WTC11 (cell line): ENCODE measurements around the gene ARG2. TPM values are rescaled to one million over a fixed set of nuclear protein-coding genes. Genes with fewer than 3 reads are reported as not detected.

Source experiments
- ATAC-seq: fragments of 200-7000 bp; cut with Tn5 transposase; 2 replicates; pipeline ENCODE4 v1.10.0; 2021; ENCODE audit warnings: mild to moderate bottlenecking, moderate library complexity
- CTCF ChIA-PET: fragments of 300-600 bp; sonication (Branson Sonifier 250); formaldehyde crosslinking; loops from one replicate; lab custom pipeline; 2021; ENCODE audit warnings: antibody characterized with exemption; lab: Charles Lee
- POLR2A ChIA-PET: fragments of 350-600 bp; sonication (Branson Sonifier 250); formaldehyde crosslinking; loops from one replicate; lab custom pipeline; 2021; ENCODE audit warnings: antibody characterized with exemption; lab: Charles Lee
- DNase-seq: peaks from one replicate; pipeline ENCODE4 v3.0.0; 2021; ENCODE audit warnings: low spot score
- H3K27ac Mint-ChIP-seq: 2 replicates; pipeline ENCODE4 v1.8.0; 2021; ENCODE audit warnings: mixed read lengths
- H3K27me3 Mint-ChIP-seq: 2 replicates; pipeline ENCODE4 v1.8.0; 2021; ENCODE audit warnings: low read depth, mild to moderate bottlenecking, moderate library complexity, mixed read lengths
- H3K36me3 Mint-ChIP-seq: 2 replicates; pipeline ENCODE4 v1.8.0; 2021; ENCODE audit warnings: mixed read lengths
- H3K4me1 Mint-ChIP-seq: 2 replicates; pipeline ENCODE4 v1.8.0; 2022; ENCODE audit warnings: mixed read lengths
- H3K4me3 Mint-ChIP-seq: 2 replicates; pipeline ENCODE4 v1.8.0; 2021; ENCODE audit warnings: mild to moderate bottlenecking, moderate library complexity, mixed read lengths
- H3K9me3 Mint-ChIP-seq: 2 replicates; pipeline ENCODE4 v1.8.0; 2021; ENCODE audit warnings: mixed read lengths
- EMX1 ChIP-seq: fragments of 250-450 bp; sonication (Bioruptor Pico); IDR thresholded peaks from 2 replicates; pipeline ENCODE4 v1.8.0; 2021; ENCODE audit warnings: mild to moderate bottlenecking
- ETV6 ChIP-seq: sonication (generic); formaldehyde crosslinking; IDR thresholded peaks from 2 replicates; pipeline ENCODE4 v1.8.1; 2022; ENCODE audit warnings: mild to moderate bottlenecking, missing genetic modification reagents
- GTF2I ChIP-seq: fragments of 250-450 bp; sonication (Bioruptor Pico); conservative IDR thresholded peaks from 2 replicates; pipeline ENCODE4 v1.4.0; 2021; ENCODE audit warnings: mild to moderate bottlenecking
- KAT7 ChIP-seq: sonication (generic); formaldehyde crosslinking; IDR thresholded peaks from 2 replicates; pipeline ENCODE4 v1.8.1; 2023; ENCODE audit warnings: missing genetic modification reagents, mild to moderate bottlenecking, borderline replicate concordance
- SMAD4 ChIP-seq: sonication (generic); formaldehyde crosslinking; IDR thresholded peaks from 2 replicates; pipeline ENCODE4 v1.8.0; 2022; ENCODE audit warnings: mild to moderate bottlenecking, missing genetic modification reagents
- SP1 ChIP-seq: sonication (generic); formaldehyde crosslinking; conservative IDR thresholded peaks from 2 replicates; pipeline ENCODE4 v1.8.1; 2022; ENCODE audit warnings: missing genetic modification reagents
- TEAD1 ChIP-seq: sonication (generic); formaldehyde crosslinking; IDR thresholded peaks from 2 replicates; pipeline ENCODE4 v1.8.0; 2022; ENCODE audit warnings: mild to moderate bottlenecking, missing genetic modification reagents
- TP53 ChIP-seq: sonication (generic); formaldehyde crosslinking; IDR thresholded peaks from 2 replicates; pipeline ENCODE4 v1.8.1; 2023; ENCODE audit warnings: mild to moderate bottlenecking, missing genetic modification reagents
- ZNF219 ChIP-seq: sonication (generic); formaldehyde crosslinking; IDR thresholded peaks from 2 replicates; pipeline ENCODE4 v1.8.0; 2023; ENCODE audit warnings: missing genetic modification reagents, mild to moderate bottlenecking, borderline replicate concordance
- ZNF232 ChIP-seq: sonication (generic); formaldehyde crosslinking; IDR thresholded peaks from 2 replicates; pipeline ENCODE4 v1.8.0; 2022; ENCODE audit warnings: mild to moderate bottlenecking, missing genetic modification reagents
- ZNF317 ChIP-seq: sonication (generic); formaldehyde crosslinking; IDR thresholded peaks from 2 replicates; pipeline ENCODE4 v1.8.1; 2023; ENCODE audit warnings: low read depth, mild to moderate bottlenecking, moderate library complexity, missing genetic modification reagents, borderline replicate concordance
- ZNF396 ChIP-seq: fragments of 250-450 bp; sonication (Bioruptor Pico); IDR thresholded peaks from 2 replicates; pipeline ENCODE4 v1.8.0; 2021; ENCODE audit warnings: mild to moderate bottlenecking, moderate library complexity, borderline replicate concordance
- total RNA-seq: library from RNA; stranded (reverse); gene quantifications from 3 replicates; pipeline ENCODE4 v1.2.3, GENCODE V29; 2021
- TF ChIP-seq, protein P1 (sequence below): sonication (generic); formaldehyde crosslinking; IDR thresholded peaks from 2 replicates; pipeline ENCODE4 v1.8.0; 2023; ENCODE audit warnings: missing genetic modification reagents
- TF ChIP-seq, protein P2 (sequence below): sonication (generic); formaldehyde crosslinking; IDR thresholded peaks from 2 replicates; pipeline ENCODE4 v1.8.1; 2022; ENCODE audit warnings: mild to moderate bottlenecking, moderate library complexity, missing genetic modification reagents
- TF ChIP-seq, protein P3 (sequence below): sonication (generic); formaldehyde crosslinking; IDR thresholded peaks from 2 replicates; pipeline ENCODE4 v1.8.1; 2023; ENCODE audit warnings: mild to moderate bottlenecking, missing genetic modification reagents
- TF ChIP-seq, protein P4 (sequence below): fragments of 250-450 bp; sonication (Bioruptor Pico); IDR thresholded peaks from 2 replicates; pipeline ENCODE4 v1.8.0; 2021; ENCODE audit warnings: mild to moderate bottlenecking
- TF ChIP-seq, protein P5 (sequence below): fragments of 200-600 bp; IDR thresholded peaks from 2 replicates; pipeline ENCODE4 v1.8.0; 2022; ENCODE audit warnings: antibody characterized with exemption

The ARG2 gene
- total RNA-seq, 1 experiment from 2014 or later, result 29.8 TPM

DNA sequence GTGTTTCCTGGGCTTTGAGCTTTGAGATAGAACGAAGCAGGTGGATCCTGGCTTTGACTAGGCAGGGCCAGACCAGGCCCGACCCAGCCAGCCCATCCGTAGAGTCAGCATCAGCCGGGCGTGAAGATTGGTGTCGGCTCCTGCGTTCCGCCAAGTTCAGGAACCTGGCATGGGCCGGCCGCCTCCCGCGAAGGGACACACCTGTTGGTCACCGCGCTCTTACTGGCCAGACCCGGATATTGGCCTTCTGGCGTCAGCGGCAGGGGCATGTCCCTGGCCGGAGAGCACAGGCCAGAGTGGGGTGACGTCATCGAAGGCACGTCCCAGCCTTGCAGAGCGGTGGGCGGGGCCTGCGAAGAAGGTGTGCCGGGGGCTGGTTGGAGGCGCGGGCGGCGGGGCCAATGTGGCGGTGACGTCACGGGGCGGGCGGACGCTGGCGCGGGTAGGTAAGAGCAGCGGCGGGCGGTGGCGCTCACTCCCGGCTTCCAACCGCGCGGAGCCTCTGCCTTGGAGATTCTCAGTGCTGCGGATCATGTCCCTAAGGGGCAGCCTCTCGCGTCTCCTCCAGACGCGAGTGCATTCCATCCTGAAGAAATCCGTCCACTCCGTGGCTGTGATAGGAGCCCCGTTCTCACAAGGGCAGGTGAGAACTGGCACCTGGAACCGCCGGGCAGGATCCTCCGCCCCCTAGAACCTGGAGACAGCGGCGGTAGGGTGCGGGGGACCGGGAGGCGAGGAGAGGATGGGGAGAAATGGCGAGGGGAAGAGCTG, at the start of gene ARG2 (continued):
- TF ChIP-seq ZNF219 (CRISPR knock-in tag), result no peak
- TF ChIP-seq EMX1 (CRISPR knock-in tag), result no peak
- TF ChIP-seq, protein P1, sequence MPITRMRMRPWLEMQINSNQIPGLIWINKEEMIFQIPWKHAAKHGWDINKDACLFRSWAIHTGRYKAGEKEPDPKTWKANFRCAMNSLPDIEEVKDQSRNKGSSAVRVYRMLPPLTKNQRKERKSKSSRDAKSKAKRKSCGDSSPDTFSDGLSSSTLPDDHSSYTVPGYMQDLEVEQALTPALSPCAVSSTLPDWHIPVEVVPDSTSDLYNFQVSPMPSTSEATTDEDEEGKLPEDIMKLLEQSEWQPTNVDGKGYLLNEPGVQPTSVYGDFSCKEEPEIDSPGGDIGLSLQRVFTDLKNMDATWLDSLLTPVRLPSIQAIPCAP (CRISPR knock-in tag), result no peak
- peak; percentile 88; the same call in 1 of the 2 replicates for TF ChIP-seq ETV6 (CRISPR knock-in tag)
- TF ChIP-seq ZNF232 (CRISPR knock-in tag), result peak; percentile 59; the same call in 1 of the 2 replicates
- no peak for TF ChIP-seq SMAD4 (CRISPR knock-in tag)
- TF ChIP-seq, protein P2, sequence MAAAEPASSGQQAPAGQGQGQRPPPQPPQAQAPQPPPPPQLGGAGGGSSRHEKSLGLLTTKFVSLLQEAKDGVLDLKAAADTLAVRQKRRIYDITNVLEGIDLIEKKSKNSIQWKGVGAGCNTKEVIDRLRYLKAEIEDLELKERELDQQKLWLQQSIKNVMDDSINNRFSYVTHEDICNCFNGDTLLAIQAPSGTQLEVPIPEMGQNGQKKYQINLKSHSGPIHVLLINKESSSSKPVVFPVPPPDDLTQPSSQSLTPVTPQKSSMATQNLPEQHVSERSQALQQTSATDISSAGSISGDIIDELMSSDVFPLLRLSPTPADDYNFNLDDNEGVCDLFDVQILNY (CRISPR knock-in tag), result peak; percentile 78; the same call in 1 of the 2 replicates
- no peak for TF ChIP-seq KAT7 (CRISPR knock-in tag)
- TF ChIP-seq, protein P3, sequence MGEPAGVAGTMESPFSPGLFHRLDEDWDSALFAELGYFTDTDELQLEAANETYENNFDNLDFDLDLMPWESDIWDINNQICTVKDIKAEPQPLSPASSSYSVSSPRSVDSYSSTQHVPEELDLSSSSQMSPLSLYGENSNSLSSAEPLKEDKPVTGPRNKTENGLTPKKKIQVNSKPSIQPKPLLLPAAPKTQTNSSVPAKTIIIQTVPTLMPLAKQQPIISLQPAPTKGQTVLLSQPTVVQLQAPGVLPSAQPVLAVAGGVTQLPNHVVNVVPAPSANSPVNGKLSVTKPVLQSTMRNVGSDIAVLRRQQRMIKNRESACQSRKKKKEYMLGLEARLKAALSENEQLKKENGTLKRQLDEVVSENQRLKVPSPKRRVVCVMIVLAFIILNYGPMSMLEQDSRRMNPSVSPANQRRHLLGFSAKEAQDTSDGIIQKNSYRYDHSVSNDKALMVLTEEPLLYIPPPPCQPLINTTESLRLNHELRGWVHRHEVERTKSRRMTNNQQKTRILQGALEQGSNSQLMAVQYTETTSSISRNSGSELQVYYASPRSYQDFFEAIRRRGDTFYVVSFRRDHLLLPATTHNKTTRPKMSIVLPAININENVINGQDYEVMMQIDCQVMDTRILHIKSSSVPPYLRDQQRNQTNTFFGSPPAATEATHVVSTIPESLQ (CRISPR knock-in tag), result no peak
- no peak for TF ChIP-seq TP53
- no peak for TF ChIP-seq ZNF396 (CRISPR knock-in tag)
- TF ChIP-seq TEAD1, result 0 out of 2 replicates have a peak, but pooled peaks have one; percentile 12
- TF ChIP-seq, protein P4, sequence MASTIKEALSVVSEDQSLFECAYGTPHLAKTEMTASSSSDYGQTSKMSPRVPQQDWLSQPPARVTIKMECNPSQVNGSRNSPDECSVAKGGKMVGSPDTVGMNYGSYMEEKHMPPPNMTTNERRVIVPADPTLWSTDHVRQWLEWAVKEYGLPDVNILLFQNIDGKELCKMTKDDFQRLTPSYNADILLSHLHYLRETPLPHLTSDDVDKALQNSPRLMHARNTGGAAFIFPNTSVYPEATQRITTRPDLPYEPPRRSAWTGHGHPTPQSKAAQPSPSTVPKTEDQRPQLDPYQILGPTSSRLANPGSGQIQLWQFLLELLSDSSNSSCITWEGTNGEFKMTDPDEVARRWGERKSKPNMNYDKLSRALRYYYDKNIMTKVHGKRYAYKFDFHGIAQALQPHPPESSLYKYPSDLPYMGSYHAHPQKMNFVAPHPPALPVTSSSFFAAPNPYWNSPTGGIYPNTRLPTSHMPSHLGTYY, result no peak
- TF ChIP-seq ZNF317 (CRISPR knock-in tag), result 0 out of 2 replicates have a peak, but pooled peaks have one; percentile 17
- TF ChIP-seq, all 79 proteins: peak for 18

DNA sequence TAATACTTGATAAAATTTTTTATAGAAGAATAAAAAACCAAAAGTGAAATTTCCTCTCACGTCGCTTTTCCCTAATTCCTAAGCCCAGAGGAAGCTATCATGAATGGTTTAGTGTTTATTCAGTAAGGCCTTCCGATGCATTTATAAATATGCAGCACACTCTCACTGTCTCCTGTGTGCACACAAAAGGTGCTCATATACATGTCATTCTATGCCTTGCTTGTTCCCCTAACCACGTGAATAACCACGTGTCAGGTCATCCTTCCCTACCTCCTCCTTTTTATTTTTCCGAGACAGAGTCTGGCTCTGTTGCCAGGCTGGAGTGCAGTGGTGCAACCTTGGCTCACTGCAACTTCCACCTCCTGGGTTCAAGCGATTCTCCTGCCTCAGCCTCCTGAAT, 49.3 kb upstream of the ARG2 start:
- no peaks in the 10 kb centered on the region for H3K9me3 Mint-ChIP-seq
- peaks cover 13% of the 10 kb centered on the region for H3K4me1 Mint-ChIP-seq
- TF ChIP-seq SP1 (CRISPR knock-in tag), result no peak
- no peak for TF ChIP-seq ZNF232 (CRISPR knock-in tag)
- TF ChIP-seq, protein P5, sequence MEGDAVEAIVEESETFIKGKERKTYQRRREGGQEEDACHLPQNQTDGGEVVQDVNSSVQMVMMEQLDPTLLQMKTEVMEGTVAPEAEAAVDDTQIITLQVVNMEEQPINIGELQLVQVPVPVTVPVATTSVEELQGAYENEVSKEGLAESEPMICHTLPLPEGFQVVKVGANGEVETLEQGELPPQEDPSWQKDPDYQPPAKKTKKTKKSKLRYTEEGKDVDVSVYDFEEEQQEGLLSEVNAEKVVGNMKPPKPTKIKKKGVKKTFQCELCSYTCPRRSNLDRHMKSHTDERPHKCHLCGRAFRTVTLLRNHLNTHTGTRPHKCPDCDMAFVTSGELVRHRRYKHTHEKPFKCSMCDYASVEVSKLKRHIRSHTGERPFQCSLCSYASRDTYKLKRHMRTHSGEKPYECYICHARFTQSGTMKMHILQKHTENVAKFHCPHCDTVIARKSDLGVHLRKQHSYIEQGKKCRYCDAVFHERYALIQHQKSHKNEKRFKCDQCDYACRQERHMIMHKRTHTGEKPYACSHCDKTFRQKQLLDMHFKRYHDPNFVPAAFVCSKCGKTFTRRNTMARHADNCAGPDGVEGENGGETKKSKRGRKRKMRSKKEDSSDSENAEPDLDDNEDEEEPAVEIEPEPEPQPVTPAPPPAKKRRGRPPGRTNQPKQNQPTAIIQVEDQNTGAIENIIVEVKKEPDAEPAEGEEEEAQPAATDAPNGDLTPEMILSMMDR, result no peak
- no peak for TF ChIP-seq GTF2I
- TF ChIP-seq, all 79 proteins: peak for 0
- ATAC-seq (no peak), DNase-seq (no peak)
- ChIA-PET POLR2A (no interaction called here), CTCF (interaction anchor here (0.7 to 8.0 kb wide), 17 partner anchors 9 to 160 kb away, joined by 3 to 173 read pairs (median 18); partner anchors contain the start of genes PIGH, PLEK2 and PLEKHH1)
- no peaks in the 10 kb centered on the region for H3K27me3 Mint-ChIP-seq
- no peak overlapping the region for H3K27ac Mint-ChIP-seq
- H3K4me3 Mint-ChIP-seq, result no peak overlapping the region
- peaks cover 8% of the 10 kb centered on the region for H3K36me3 Mint-ChIP-seq
